Neural cell (in vitro differentiated cells): ENCODE measurements around the gene LYPLA2.

Source experiments
- CTCF ChIP-seq: fragments of 450-650 bp; IDR thresholded peaks from 2 replicates; pipeline ENCODE4 v1.5.1; 2014; ENCODE audit warnings: antibody characterized with exemption, mild to moderate bottlenecking, moderate library complexity; ENCODE audit not compliant: poor library complexity, severe bottlenecking
- EP300 ChIP-seq: fragments of 450-650 bp; conservative IDR thresholded peaks from 2 replicates; pipeline ENCODE4 v1.6.1; 2014; ENCODE audit warnings: antibody characterized with exemption, mild to moderate bottlenecking, moderate library complexity; ENCODE audit not compliant: poor library complexity, severe bottlenecking
- EZH2 ChIP-seq: fragments of 200-600, 300-800 bp; shearing (Covaris generic), sonication (generic); IDR thresholded peaks from 2 replicates; pipeline ENCODE4 v1.6.1; 2014; ENCODE audit warnings: antibody characterized with exemption, low read length, borderline replicate concordance, mild to moderate bottlenecking; ENCODE audit not compliant: insufficient read depth, poor library complexity, severe bottlenecking
- POLR2AphosphoS5 ChIP-seq: IDR thresholded peaks from 2 replicates; pipeline ENCODE4 v1.6.1; 2012
- REST ChIP-seq: IDR thresholded peaks from 2 replicates; pipeline ENCODE4 v1.6.1; 2012; ENCODE audit warnings: borderline replicate concordance
- SMC3 ChIP-seq: fragments of 450-650 bp; conservative IDR thresholded peaks from 2 replicates; pipeline ENCODE4 v1.6.1; 2014; ENCODE audit warnings: antibody characterized with exemption, mild to moderate bottlenecking, moderate library complexity; ENCODE audit not compliant: poor library complexity
- TAF1 ChIP-seq: IDR thresholded peaks from 2 replicates; pipeline ENCODE4 v1.6.1; 2012; ENCODE audit warnings: low read depth

GRCh38 chr1:23805025-23805424 is 14.1 kb downstream of the LYPLA2 start:
- TF ChIP-seq SMC3 (no peak), CTCF (no peak), POLR2AphosphoS5 (no peak), EP300 (no peak), EZH2 (no peak), TAF1 (no peak), REST (no peak)
